Adrenal gland (tissue), 12 donors: ENCODE measurements around the gene MCU. TPM values are rescaled to one million over a fixed set of nuclear protein-coding genes. Genes with fewer than 3 reads are reported as not detected.

Experiments
- DNase-seq, 7 donors: peaks; one replicate each; pipeline ENCODE4 v3.0.0-alpha.2; 2019 to 2020
- H3K27ac ChIP-seq, 5 donors: fragments of 200-600 bp; sonication (generic) in 4 of 5; 1 replicate in 3 of 5; 2 replicates in 2 of 5; pipeline versions ENCODE4 v1.5.1 to v1.8.0; 2016 to 2020; ENCODE audit warnings: mild to moderate bottlenecking in 1 of 5
- H3K27me3 ChIP-seq: fragments of 200-600 bp; 2 replicates; pipeline ENCODE4 v1.8.0; 2021
- H3K36me3 ChIP-seq, 2 donors: fragments of 200-600 bp; replicated peaks in 1 of 2; 1 replicate in 1 of 2; 2 replicates in 1 of 2; pipeline versions ENCODE4 v1.5.1 to v1.8.0; 2018 to 2022
- H3K4me1 ChIP-seq, 2 donors: fragments of 200-600 bp; replicated peaks in 1 of 2; 1 replicate in 1 of 2; 2 replicates in 1 of 2; pipeline versions ENCODE4 v1.5.1 to v1.8.0; 2018 to 2021
- H3K4me3 ChIP-seq, 4 donors: fragments of 200-600 bp; sonication (generic) in 3 of 4; one replicate each; pipeline ENCODE4 v1.5.1; 2016 to 2018
- H3K9me3 ChIP-seq, 3 donors: fragments of 200-600 bp; sonication (generic) in 1 of 3; replicated peaks in 1 of 3; 1 replicate in 2 of 3; 2 replicates in 1 of 3; pipeline versions ENCODE4 v1.5.1 to v1.8.0; 2016 to 2021
- CTCF ChIP-seq, 6 experiments: fragments of 450-650 bp in 4 of 6; fragments of 200-600 bp in 2 of 6; sonication (generic) in 1 of 6; IDR thresholded peaks; 1 replicate in 5 of 6; 2 replicates in 1 of 6; pipeline versions ENCODE4 v1.5.1 to v1.8.0; 2016 to 2021; ENCODE audit warnings: antibody characterized with exemption in 6 of 6, mild to moderate bottlenecking in 2 of 6, moderate library complexity in 1 of 6
- POLR2A ChIP-seq, 2 donors: fragments of 450-650 bp; IDR thresholded peaks; one replicate each; pipeline ENCODE4 v1.6.1; 2017; ENCODE audit warnings: antibody characterized with exemption in 2 of 2, mild to moderate bottlenecking in 2 of 2, moderate library complexity in 1 of 2
- WGBS, 4 donors: extraction: QIAGEN DNeasy Blood & Tissue Kit in 2 of 4; methylation state at CpG; one replicate each; pipeline versions ENCODE4 v1.1.5 to v1.1.7; 2013 to 2017; 5-methylcytosine and 5-hydroxymethylcytosine counted together
- intact Hi-C, 2 donors: fragments of 100-400 bp; cut with DNase I; formaldehyde crosslinking; loops; one replicate each; pipeline versions ENCODE4 v1.14.1 to v1.15.0; 2022 to 2023
- polyA plus RNA-seq, 3 donors: library from polyadenylated mRNA; stranded (reverse); fragments of 200-250 nt in 2 of 3; fragments of 350-450 nt in 1 of 3; fragmentation: Illumina TruSeq in 1 of 3; extraction: RNeasy Lipid Tissue Mini Kit (QIAGEN cat#74804) in 1 of 3; gene quantifications; one replicate each; pipeline ENCODE4 v1.2.3, GENCODE V29; 2013 to 2014
- total RNA-seq, 9 donors: library from RNA; depleted of rRNA in 4 of 9; stranded (reverse); fragments of >200 nt in 4 of 9; fragments of 120-200 nt in 1 of 9; fragmentation: NEBNext Ultra II Directional in 1 of 9; extraction: Animal tissue kit (Norgen Biotek cat#: 25700) in 1 of 9; gene quantifications; one replicate each; pipeline versions ENCODE4 v1.1.0 to v1.2.4, GENCODE V29; 2013 to 2023
- donor health status: healthy with polysubstance abuse.
- donor health status: Bipolar disorder and iron deficiency.
- donor health status: DM: yes; HTN: yes; CAD: no.
- donor health status: DM: no; HTN: no; CAD: no.
- donor health status: DM: no; HTN: no; CAD: no.
- donor health status: DM: yes; HTN: yes; CAD: no.

Gene MCU
- total and polyA plus RNA-seq, 12 donors = 6.4 to 22.2 (median 14.9) TPM

GRCh38 chr10:72785409-72785808 lies 93.5 kb downstream of the MCU start:
- DNase-seq = no peak
- Histone ChIP-seq H3K4me3 (no peak overlapping the region), H3K36me3 (no peaks in the 10 kb centered on the region), H3K9me3 (no peaks in the 10 kb centered on the region), H3K27ac (no peak overlapping the region), H3K4me1 (peaks cover 0 to 16% of the 10 kb centered on the region in 2 donors), H3K27me3 (no peaks in the 10 kb centered on the region)
- intact Hi-C loops = no loop called here
- TF ChIP-seq CTCF (IDR thresholded peaks at IDR 0.05) = no peak
- TF ChIP-seq POLR2A (IDR thresholded peaks at IDR 0.05) = no peak
- WGBS, 4 donors = 90 to 96% (median 94%) methylated on average over 2 of the region's 2 CpGs

GRCh38 chr10:72790216-72790990 lies 98.5 kb downstream of the MCU start:
- Histone ChIP-seq H3K4me3 (no peak overlapping the region), H3K9me3 (no peaks in the 10 kb centered on the region), H3K27ac (no peak overlapping the region), H3K27me3 (no peaks in the 10 kb centered on the region), H3K36me3 (no peaks in the 10 kb centered on the region), H3K4me1 (peaks cover 0 to 4% of the 10 kb centered on the region in 2 donors)
- WGBS, 4 donors = 83 to 91% (median 84%) methylated on average over 3 of the region's 3 CpGs
- TF ChIP-seq CTCF (IDR thresholded peaks at IDR 0.05) (no peak), POLR2A (IDR thresholded peaks at IDR 0.05) (no peak)
- no peak for DNase-seq
- intact Hi-C loops = no loop called here

GRCh38 chr10:72792288-72792687 lies 100.3 kb downstream of the MCU start:
- H3K4me3 ChIP-seq = no peak overlapping the region
- no peak overlapping the region for H3K27ac ChIP-seq
- H3K36me3 ChIP-seq = no peaks in the 10 kb centered on the region
- no peaks in the 10 kb centered on the region for H3K4me1 ChIP-seq
- no peaks in the 10 kb centered on the region for H3K9me3 ChIP-seq
- no peak for DNase-seq
- TF ChIP-seq POLR2A (IDR thresholded peaks at IDR 0.05) (no peak), CTCF (IDR thresholded peaks at IDR 0.05) (no peak)
- WGBS, 4 donors = 70 to 85% (median 76%) methylated on average over 3 of the region's 3 CpGs
- H3K27me3 ChIP-seq = no peaks in the 10 kb centered on the region
- intact Hi-C loops = no loop called here

GRCh38 chr10:72793752-72794151 lies 101.8 kb downstream of the MCU start:
- Histone ChIP-seq H3K27ac (no peak overlapping the region), H3K27me3 (no peaks in the 10 kb centered on the region), H3K4me3 (no peak overlapping the region), H3K36me3 (no peaks in the 10 kb centered on the region), H3K9me3 (no peaks in the 10 kb centered on the region), H3K4me1 (no peaks in the 10 kb centered on the region)
- WGBS, 4 donors = 86 to 98% (median 95%) methylated on average over 1 of the region's 1 CpG
- DNase-seq = no peak
- intact Hi-C loops = no loop called here
- TF ChIP-seq CTCF (IDR thresholded peaks at IDR 0.05) = no peak
- TF ChIP-seq POLR2A (IDR thresholded peaks at IDR 0.05) = no peak
